Dermis blood vessel endothelial cell (primary cell): ENCODE results near the gene LRRK2. TPM values are rescaled to one million over a fixed set of nuclear protein-coding genes. Genes with fewer than 3 reads are reported as not detected.
"Not testable (repeated sequence)": the region's sequence is repeated elsewhere in the genome, so short reads cannot be mapped to it uniquely, and the experiment has no call there.

Source experiments
- DNase-seq: peaks from one replicate; pipeline ENCODE4 v3.0.0; 2010
- total RNA-seq: library from RNA; depleted of rRNA; stranded (reverse); fragments of >200 nt; gene quantifications from 2 replicates; pipeline ENCODE4 v1.2.3, GENCODE V29; 2014

The LRRK2 gene
- total RNA-seq, 1 donor from 2014 or later: 0.51 TPM

- no peak for DNase-seq
Observed at GRCh38 chr12:40215982-40216381, 8.8 kb upstream of the LRRK2 start.

DNA sequence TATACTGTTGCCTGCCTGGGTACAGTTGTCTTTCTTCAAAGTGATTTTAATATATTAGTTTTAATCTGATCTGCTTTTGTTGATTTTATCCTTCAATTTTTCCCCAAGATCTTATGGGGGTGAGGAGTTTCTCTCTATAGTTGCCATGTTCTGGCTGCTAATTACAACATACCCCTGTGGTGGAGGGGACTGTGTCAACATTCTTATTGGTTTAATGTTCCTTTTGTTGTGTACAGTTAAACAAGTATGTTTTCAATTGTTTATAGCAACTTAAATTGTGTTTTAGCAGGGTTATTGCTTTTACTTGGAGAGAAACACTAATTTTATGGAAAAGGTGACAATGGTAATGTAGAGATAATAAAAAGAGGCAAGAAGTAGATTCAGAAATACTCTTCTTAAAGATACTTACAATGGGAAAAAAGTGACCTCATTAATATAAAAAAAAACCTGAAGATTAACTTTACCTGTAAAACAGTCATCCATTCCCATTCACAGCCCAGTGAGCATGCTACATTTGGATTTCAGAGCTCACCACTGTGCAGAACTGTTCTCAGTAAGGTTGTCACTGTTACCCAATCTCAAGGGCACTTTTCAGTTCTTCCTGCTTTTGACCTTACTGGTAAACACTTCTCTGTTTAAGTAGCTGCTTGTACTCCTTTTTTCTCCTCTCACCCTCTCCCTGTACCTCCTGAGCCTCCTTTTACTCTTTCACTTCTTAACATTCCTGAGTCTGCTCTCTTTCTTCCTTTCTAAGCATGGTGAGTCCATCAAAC, 8.1 kb upstream of the LRRK2 start:
- no peak for DNase-seq

DNA sequence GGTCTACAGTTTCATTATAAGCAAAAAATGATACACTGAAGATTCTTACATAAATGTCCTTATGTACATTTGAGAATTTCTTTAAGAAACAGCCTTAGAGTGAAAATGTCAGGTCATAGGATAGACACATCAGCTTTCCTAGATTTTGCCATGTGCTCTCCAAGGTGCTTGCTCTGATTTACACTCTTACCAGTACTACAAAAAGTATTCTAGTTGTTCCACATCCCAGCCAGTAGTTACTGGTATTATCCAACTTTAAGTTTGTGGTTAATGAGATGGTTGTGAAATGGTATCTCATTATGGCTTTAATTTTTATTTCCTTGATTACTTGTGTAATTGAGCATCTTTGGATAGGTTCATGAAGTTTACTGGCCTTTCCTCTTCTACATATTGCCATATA, 5.0 kb upstream of the LRRK2 start:
- no peak for DNase-seq

GRCh38 chr12:40222247-40222646, 2.5 kb upstream of the LRRK2 start:
- DNase-seq: no peak

- DNase-seq: no peak
Observed at GRCh38 chr12:40223646-40224045, 1.2 kb upstream of the LRRK2 start.

DNA sequence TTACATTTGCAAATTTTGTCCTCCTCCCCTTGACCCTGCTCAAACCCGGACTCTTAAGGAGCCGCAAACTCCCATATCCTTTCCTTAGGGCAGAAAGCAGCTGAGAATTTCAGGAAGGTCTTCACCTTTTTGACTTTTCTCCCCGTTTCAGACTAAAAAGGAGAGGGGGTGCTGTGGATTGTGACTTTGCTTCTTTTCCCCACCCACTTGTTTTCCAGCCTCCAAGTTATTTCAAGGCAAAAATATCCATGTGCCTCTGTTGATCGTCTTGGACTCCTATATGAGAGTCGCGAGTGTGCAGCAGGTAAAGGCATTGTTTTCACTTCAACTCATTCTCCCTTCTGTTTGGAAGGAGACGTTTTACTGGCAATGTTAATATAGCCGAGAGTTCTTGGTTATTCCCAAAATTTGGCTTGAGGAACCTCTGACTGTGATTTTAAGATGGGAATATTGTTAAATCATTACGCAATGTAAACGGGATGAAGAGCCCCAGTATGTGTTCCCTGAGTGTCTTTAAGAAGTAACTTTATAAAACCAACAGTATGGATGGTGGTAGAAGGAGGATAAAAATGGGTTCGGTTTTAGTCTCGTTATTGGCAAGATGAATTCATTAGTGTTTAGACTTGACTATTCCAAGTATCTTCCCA, 663 bp downstream of the LRRK2 start:
- no peak for DNase-seq

DNA sequence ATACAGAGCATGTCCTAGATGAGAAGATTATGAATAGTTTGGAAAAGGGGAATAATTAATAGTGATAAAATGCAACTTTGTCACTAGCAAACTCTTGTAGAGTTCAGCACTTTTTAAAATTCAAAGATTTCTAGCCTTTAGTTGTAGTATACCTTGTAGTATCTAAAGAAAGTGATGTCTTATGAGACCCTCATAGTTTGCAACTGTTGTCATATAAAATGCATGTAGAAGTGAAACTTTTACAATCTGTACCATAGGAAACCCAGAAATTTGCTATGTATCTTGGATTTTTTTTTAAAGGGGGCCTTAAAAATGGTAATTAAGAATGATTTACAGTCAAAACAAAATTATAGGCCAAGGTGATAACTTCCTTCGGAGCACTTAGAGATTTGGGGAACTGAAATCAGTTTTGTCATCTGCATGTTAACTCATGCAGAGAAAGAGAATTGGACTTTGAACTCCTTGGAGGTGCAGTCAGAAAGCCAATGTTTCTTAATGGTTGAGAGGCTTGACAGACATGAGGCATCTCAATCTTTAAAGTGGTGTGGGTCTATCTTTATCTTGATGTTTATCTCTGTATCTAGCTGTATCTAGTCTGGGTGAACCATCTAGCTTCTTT, 1.3 kb downstream of the LRRK2 start:
- no peak for DNase-seq

GRCh38 chr12:40226705-40227104, 1.9 kb downstream of the LRRK2 start:
- no peak for DNase-seq

- DNase-seq: no peak
Observed at GRCh38 chr12:40227447-40227846, 2.6 kb downstream of the LRRK2 start.

DNA sequence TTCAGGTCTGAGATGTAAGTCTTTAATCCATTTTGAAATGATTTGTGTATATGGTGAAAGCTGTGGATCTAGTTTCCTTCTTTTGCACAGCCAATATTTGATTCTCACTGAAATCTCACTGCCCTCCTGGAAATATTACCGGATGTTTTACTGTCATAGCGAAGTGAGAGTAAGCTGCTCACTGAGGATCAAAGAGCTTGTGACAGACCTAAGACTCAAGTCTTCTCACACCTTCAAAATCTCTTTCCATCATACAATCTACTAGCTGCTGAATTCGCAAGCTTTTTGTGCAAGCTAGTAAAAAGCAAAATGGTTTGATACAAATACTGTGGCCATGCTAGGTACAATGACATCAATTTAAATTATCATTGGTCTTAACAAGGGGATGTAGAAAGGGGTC, 3.9 kb downstream of the LRRK2 start:
- no peak for DNase-seq

DNA sequence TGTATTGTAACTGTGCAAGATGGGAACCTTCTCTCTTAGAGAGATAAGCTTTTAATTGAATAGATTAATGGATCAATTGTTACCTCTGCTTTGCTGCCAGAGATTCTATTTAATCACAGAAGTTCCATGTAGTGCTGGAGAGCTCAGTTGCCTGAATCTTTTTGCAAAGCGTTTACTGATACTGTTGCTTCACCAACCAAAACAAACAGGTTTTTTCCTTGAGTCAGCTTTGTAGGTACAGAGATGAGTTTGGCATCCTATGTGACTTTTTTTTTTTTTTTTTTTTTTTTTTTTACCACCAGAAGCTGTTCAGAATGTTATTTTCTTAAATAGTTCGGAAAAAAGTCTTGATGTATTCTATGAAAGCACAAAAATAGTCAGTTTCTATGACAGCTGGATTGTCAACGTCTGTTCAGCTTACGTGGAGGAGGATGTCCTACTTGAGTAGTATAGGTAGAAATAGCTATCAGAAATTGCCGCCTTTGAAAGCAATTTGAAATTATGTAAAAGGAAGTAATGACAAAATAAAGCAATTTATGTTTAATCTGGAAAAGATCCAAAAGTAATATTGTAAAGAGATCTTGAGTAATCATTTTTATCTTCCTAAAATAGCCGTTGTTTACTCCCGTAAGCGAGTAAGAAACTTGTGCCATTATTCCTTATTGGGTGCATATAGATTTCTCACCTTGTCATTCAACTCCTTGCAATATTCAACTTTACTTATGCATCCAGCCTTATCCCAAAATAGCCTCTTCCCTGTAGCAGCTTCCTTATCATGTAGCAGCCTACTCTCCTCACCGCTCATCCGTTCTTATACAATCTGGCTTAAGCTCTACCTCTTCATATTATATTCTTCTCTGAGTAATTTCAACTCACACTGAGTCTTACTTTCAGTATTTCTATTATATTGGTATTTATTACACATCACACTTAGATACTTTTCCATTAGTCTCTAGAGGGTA, 5.2 kb downstream of the LRRK2 start:
- no peak for DNase-seq

- DNase-seq: no peak
Observed at GRCh38 chr12:40232602-40233001, 7.8 kb downstream of the LRRK2 start.

- no peak for DNase-seq
Observed at GRCh38 chr12:40233741-40234367, 9.1 kb downstream of the LRRK2 start.

DNA sequence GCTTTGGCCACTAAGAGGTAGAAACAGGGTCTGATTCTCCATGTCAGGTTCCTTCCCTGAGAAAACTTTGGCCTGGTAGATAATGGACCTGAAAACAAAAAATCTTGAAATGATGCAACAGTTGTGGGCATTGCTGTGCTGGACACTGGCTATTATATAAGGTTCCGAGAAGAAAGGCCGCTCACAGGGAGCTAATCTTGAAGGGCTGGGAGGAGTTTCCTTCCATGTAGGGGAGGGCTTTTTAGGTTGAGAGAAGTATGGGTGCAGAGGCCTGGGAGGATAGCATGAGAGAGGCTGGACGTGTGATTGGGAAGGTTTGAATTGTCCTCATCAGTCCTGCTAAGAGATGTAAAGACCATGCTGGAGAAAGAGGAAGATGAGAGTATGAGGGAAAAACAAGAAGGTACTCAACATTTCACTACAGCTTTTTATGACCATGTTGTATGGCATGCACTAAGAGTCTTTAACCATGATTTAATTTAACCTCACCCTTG, 11.6 kb downstream of the LRRK2 start:
- no peak for DNase-seq

- no peak for DNase-seq
Observed at GRCh38 chr12:40238266-40238902, 13.6 kb downstream of the LRRK2 start.

- DNase-seq: no peak
Observed at GRCh38 chr12:40238979-40239378, 14.2 kb downstream of the LRRK2 start.

- no peak for DNase-seq
Observed at GRCh38 chr12:40240779-40241178, 16.0 kb downstream of the LRRK2 start.

DNA sequence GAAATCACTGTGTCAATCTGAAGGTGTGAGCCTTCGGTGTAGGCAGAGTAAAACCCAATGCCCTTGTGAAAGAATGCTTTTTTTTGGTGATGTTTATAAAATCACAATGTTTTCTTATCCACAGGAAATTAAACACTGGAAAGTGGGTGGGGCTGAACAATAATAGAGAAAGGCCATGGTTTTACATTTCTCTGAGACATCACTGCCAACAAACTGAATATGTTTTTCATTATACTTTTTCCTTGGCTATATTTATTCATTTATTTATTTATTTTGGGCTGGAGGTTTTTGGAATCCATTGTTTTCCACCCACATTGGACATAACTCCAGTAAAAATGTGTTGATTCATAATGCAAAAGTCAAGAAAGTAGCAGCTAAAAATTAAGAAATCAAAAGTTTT, 16.9 kb downstream of the LRRK2 start:
- DNase-seq: no peak

DNA sequence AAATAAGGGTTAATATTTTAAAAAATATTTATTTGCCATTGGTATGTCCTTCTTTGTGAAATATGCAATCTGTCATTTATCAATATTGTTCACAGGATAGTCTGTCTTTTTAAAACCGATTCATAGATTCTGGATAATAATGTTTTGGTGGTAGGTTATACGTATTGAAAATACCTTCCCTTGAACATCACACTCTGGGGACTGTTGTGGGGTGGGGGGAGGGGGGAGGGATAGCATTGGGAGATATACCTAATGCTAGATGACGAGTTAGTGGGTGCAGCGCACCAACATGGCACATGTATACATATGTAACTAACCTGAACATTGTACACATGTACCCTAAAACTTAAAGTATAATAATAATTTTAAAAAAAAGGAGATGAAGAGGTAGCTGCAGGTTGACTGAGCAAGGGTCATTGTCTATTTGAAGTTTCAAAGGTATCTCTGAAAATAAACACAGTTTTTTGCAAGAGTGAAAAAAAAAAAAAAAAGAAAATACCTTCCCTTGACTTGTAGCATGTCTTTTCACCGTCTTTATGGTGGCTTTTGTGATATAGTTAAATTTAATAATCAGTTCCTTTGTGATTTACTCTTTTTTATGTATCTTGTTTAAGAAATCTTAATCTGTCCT, 19.8 kb downstream of the LRRK2 start:
- not testable (repeated sequence) for DNase-seq

GRCh38 chr12:40248034-40248433, 23.2 kb downstream of the LRRK2 start:
- DNase-seq: no peak
